GM18858 (cell line): ENCODE data around the gene TYRO3.
"Not testable (repeated sequence)": the region's sequence is repeated elsewhere in the genome, so short reads cannot be mapped to it uniquely, and the experiment has no call there.

ENCODE experiments used
- ATAC-seq: cut with Tn5 transposase; IDR thresholded peaks from one replicate; pipeline ENCODE4 v1.9.1; 2021; ENCODE audit not compliant: unreplicated experiment

TYRO3 gene

DNA sequence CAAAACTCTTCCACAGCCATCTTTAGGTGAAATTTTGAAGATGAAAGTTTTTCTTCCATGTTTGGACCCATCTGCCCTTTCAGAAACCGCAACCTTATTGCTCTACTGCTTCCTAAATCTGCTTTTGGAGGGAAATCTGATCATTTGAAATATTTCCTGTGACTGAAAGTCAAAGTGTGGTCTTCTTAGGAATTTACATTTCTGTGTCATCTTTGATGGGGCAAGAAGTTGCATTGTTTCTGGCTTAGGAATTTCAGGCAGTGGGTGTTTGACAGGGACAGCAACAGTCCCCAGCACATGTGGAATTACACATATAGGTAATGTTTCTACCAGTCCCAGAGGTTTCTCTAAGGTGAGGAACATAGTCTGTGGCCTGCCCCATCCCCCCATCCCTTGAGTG, 5.3 kb upstream of the TYRO3 start:
- ATAC-seq: no peak

DNA sequence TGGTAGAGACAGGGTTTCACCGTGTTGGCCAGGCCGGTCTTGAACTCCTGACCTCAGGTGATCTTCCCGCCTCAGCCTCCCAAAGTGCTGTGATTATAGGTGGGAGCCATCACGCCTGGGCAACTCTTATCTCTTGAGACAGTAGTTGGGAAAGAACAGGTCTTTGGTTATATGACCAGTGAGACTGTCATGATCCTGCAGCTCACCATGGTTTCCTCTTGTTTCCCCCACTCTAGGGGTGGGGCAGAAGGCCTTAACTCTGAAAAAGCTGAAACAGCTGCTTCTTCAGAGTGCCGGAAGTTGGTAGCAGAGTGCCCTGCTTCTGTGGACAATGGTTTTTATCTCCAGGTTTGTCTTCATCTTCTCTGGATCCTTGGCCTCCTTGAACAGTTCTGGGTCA, 4.7 kb upstream of the TYRO3 start:
- ATAC-seq: no peak

DNA sequence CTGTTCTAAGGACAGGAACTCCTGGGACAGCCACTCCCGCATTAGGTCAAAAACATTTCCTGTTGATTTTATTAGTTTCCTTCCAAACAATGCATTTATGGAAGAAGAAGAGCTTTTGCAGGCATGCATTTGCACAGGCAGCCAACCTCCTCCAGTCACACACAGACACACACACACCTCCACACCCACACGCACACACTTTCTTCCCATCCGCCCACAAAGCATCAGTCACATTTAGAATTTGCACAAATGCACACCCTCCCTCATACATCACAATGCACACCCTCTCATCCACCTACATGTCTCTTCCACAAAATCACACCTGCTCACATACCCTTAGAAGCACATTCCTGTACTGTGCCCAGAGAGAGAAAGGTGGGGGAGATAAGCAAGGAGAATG, 4.1 kb upstream of the TYRO3 start:
- no peak for ATAC-seq

- ATAC-seq: no peak
Observed at GRCh38 chr15:41556677-41557076, 2.3 kb upstream of the TYRO3 start.

- peak; percentile 51 for ATAC-seq
Observed at GRCh38 chr15:41557673-41558399, 1.2 kb upstream of the TYRO3 start.

DNA sequence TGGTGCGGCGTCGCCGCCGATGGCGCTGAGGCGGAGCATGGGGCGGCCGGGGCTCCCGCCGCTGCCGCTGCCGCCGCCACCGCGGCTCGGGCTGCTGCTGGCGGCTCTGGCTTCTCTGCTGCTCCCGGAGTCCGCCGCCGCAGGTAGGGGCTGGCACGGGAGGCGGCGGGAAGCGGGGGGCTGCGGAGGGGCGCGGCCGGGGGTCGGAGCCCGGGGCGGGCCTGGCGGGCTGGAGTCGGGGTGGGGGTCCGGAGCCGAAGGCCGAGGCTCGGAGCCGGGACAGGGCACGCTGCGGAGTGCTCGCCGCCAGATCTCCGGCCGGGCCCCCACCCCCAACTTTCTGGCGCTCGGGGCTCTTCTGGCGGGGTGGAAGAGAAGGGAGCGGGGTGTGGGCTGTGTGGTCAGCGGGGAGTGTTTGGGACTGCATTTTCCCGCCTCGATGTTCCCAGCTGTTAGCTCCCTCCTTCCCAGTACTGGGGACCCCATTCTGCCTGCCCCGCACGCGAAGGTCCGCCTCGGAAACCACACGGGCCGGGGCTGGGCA, 299 bp downstream of the TYRO3 start:
- no peak for ATAC-seq

DNA sequence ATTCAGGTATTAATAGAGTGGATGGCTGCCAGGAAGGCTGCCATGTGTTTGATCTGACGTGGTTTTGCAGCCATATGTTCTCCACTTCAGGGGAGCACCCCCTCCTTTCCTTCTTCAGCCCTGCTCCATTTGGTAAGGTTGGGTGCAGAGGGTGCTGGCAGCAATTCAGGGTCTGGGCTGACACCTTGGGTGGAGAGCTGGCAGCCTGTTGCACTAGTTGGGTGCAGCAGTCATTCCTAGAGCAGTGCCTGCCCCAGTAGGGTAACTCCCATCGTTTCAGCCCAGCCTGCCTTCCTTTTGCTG, 1.5 kb downstream of the TYRO3 start:
- ATAC-seq: no peak

DNA sequence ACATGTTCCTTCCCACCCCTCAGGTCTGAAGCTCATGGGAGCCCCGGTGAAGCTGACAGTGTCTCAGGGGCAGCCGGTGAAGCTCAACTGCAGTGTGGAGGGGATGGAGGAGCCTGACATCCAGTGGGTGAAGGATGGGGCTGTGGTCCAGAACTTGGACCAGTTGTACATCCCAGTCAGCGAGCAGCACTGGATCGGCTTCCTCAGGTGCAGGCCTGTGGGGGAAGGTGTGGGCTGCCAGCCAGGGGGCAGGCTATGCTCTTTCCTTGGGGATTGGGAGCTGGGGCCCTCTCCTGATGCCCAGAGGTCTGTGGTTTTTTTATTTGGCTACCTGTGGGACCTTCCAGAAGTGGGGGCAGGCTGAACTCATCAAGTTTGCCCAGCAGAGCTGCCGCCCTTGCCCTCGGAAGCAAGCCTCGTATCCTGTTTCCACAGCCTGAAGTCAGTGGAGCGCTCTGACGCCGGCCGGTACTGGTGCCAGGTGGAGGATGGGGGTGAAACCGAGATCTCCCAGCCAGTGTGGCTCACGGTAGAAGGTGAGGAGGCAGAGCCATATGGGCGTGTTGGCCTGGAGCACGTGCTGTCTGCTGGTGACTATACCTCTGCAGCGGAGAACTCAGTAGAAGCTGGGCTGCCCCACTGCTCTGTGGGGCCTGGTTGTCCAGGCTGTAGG, 2.2 kb downstream of the TYRO3 start:
- ATAC-seq: no peak

DNA sequence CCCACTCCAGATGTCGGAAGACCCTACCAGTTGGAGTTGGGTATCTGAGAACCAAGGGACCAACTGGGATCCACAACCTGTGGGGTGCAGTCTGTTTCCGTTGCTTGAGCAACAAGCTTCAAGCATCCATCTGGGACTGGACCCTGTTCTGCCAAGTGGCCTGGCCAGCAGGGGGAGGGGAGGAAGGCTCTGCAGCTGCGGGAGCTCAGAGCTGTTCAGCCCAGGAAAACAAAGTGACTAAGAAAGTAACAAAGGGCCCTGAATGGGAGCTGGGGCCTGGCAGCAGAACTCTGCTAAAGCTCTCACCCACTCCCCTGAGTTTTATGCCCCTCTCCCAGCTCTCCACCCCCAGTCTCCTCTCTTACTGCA, 2.7 kb downstream of the TYRO3 start:
- ATAC-seq: no peak

DNA sequence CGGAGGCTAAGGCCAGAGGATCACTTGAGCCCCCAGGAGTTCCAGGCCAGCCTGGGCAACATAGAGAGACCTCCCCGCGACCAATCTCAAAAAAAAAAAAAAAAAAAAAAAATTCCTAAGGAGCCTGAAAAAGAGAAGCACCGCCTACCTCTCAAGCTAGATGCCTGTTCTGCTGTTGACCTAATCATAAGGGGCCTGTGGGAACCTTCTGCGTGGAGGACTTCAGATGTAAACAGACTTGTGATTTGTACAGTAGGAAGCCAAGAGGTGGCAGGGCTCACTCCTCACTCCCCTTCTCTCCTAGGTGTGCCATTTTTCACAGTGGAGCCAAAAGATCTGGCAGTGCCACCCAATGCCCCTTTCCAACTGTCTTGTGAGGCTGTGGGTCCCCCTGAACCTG, 3.2 kb downstream of the TYRO3 start:
- ATAC-seq: no peak

- ATAC-seq: no peak
Observed at GRCh38 chr15:41562784-41563198, 3.8 kb downstream of the TYRO3 start.

DNA sequence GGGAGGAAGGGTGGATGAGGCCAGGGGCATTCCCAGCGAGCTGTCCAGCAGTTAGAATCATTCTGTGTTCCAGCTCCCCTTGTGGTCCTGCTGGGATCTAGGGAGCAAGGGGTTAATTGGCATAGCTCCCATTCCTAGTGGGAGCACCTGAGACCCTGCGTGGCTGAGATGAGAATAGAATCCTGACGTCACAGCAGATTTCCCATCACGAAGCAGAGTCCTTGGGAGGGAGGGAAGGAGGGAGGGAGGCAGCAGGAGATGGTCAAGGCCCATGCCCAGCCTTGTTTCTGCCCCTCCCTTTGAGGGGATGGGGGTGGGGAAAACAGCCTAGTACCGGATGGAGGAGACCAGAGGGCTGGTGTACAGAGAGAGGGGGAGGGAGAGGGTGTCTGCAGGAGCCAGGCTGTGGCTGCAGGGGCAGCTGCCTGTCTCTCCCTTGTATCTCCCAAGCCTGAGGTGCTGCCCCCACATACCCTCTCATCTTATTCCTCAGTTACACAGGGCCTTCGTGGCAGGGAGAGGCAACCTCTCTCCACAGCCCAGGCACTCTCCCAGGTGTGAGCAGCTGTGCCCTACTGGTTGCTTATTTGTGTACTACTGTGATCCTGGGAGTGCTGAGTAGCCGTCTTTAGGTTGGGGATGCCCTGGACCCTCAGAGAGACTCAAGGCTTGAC, 5.4 kb downstream of the TYRO3 start:
- ATAC-seq: no peak

DNA sequence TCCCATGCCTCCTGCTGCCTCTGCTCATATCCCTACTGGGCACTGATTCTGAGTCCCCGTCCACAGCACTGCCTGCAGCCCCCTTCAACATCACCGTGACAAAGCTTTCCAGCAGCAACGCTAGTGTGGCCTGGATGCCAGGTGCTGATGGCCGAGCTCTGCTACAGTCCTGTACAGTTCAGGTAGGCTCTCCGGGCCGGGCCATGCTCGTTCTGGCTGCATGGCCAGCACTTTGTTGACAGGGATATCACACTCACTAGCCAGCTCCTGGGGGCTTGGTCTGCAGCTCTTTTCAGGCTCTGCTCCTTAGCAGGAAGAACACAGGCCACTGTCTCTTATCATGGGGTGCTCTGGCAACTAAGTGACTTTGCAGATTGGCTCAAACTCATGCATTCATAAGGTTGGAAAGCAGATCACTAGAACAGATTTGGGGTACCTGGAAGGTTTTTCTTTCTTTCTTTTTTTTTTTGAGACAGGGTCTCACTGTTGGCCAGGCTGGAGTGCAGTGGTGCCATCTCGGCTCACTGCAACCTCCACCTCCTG, 6.0 kb downstream of the TYRO3 start:
- ATAC-seq: no peak

GRCh38 chr15:41565702-41566101, 6.7 kb downstream of the TYRO3 start:
- no peak for ATAC-seq

- no peak for ATAC-seq
Observed at GRCh38 chr15:41566121-41566885, 7.3 kb downstream of the TYRO3 start.

DNA sequence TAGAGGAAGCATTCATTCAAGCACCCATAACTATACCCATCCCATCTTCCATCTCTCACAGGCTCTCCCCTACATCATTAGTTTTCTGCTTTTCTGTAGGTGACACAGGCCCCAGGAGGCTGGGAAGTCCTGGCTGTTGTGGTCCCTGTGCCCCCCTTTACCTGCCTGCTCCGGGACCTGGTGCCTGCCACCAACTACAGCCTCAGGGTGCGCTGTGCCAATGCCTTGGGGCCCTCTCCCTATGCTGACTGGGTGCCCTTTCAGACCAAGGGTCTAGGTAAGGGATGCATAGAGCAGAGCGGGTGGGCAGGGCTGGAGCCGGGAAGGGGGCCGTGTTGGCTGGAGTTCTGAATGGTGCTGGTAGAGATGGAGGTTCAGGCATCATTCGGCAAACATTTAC, 8.2 kb downstream of the TYRO3 start:
- no peak for ATAC-seq

DNA sequence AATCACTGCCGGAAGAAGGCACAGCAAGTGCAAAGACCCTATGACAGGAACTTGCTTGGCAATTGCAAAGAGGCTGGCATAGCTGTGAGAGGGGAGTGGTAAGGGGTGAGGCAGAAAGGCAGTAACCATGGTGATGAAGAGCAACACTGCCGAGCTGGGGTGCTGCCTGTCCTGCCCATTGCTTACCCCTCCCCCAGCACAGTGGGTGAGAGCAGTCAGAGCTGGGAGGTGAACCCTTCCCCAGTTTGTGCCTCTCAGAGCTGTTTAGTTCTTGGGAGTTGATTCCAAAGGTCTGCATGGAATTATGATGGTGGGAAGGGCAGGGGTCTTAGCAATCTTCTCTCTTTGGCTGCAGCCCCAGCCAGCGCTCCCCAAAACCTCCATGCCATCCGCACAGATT, 8.8 kb downstream of the TYRO3 start:
- ATAC-seq: no peak

DNA sequence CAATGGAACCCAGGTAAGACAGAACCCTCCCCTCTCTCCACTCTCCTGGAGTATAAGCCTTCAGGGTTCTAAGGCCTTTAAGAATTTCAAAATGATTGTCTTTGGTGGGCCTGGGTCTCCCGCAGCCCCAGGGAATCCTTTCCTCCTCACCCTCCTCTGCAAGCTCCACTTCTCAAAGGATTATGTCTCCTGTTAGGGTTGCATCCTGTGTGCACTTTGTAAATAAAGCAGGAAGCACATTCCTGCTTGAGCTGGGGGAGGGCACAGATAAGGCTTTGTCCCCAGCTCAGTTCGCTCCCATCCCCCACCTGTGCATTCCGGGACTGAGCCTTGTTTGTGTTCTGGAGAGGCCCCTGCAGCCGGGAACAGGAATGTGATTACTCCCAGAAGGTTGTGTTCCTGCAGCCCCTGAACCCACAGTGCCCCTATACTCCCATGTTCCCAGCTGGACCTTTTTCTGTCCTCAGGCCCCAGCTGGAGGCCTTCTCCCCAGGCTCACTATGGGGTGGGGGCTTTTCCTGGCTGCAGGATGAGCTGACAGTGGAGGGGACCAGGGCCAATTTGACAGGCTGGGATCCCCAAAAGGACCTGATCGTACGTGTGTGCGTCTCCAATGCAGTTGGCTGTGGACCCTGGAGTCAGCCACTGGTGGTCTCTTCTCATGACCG, 9.5 kb downstream of the TYRO3 start:
- ATAC-seq: no peak

- not testable (repeated sequence) for ATAC-seq
Observed at GRCh38 chr15:41569232-41569631, 10.2 kb downstream of the TYRO3 start.

DNA sequence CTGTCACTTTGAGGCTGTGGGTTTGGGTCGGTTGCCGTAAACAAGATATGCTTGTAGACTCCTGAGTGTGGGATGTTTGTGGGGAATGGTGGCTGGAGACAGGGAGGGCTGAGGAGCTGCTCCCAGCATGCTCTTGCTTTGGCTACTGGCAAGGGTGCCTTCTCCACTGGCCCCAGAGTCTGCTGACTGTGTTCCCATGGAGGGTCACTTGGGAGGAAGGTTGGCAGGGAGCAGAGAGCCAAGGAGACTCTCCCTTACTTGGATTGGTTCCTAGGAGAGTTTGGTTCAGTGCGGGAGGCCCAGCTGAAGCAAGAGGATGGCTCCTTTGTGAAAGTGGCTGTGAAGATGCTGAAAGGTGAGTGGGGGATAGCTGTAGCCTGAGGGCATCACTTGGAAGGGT, 11.8 kb downstream of the TYRO3 start:
- ATAC-seq: no peak

DNA sequence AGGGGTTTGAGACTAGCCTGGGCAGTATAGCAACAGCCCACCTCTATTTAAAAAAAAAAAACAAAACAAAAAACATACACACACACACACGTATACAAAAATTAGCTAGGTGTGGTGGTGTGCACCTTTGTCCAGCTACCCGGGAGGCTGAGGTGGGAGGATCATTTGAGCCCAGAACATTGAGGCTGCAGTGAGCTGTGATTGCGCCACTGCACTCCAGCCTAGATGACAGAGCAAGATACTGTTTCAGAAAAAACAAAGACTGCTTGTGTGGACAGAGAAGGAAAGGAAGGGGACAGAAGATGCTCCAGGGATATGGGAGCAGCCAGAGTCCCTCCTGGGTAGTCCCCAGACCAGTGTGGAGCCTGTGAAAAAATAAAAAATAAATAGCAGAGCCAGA, 12.9 kb downstream of the TYRO3 start:
- no peak for ATAC-seq
